ENCODE results near the gene SEMA4D.

SEMA4D gene

GRCh38 chr9:89383721-89384300 is 114.1 kb downstream of the SEMA4D start:
- Histone ChIP-seq H3K4me2 (ENCODE audit: low read length) (no peak overlapping the region), H4K20me1 (ENCODE audit: insufficient read depth, low read length) (no peaks in the 10 kb centered on the region), H3K4me1 (ENCODE audit: insufficient read depth, low read length, severe bottlenecking) (no peaks in the 10 kb centered on the region), H3K79me2 (ENCODE audit: insufficient read depth, low read length) (no peaks in the 10 kb centered on the region), H3K4me3 (ENCODE audit: low read depth, low read length, poor library complexity, severe bottlenecking) (no peak overlapping the region), H3F3A (ENCODE audit: insufficient read depth, low read length) (no peaks in the 10 kb centered on the region), H3K36me3 (ENCODE audit: insufficient read depth, low read length) (no peaks in the 10 kb centered on the region), H3K9me2 (ENCODE audit: low read depth, low read length) (no peaks in the 10 kb centered on the region), H3K9me3 (ENCODE audit: low read length) (no peaks in the 10 kb centered on the region), H3K27ac (ENCODE audit: low read depth, low read length, poor library complexity, severe bottlenecking) (no peak overlapping the region), H3K9ac (ENCODE audit: low read length) (no peak overlapping the region), H2AFZ (ENCODE audit: low read length) (no peak overlapping the region), H3K27me3 (ENCODE audit: insufficient read depth, low read length) (no peaks in the 10 kb centered on the region)
- TF ChIP-seq, protein P1, sequence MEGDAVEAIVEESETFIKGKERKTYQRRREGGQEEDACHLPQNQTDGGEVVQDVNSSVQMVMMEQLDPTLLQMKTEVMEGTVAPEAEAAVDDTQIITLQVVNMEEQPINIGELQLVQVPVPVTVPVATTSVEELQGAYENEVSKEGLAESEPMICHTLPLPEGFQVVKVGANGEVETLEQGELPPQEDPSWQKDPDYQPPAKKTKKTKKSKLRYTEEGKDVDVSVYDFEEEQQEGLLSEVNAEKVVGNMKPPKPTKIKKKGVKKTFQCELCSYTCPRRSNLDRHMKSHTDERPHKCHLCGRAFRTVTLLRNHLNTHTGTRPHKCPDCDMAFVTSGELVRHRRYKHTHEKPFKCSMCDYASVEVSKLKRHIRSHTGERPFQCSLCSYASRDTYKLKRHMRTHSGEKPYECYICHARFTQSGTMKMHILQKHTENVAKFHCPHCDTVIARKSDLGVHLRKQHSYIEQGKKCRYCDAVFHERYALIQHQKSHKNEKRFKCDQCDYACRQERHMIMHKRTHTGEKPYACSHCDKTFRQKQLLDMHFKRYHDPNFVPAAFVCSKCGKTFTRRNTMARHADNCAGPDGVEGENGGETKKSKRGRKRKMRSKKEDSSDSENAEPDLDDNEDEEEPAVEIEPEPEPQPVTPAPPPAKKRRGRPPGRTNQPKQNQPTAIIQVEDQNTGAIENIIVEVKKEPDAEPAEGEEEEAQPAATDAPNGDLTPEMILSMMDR (IDR thresholded peaks at IDR 0.05; ENCODE audit: low read length), result no peak
- no peak for TF ChIP-seq EZH2 (IDR thresholded peaks at IDR 0.05; ENCODE audit: borderline replicate concordance, low read length)

DNA sequence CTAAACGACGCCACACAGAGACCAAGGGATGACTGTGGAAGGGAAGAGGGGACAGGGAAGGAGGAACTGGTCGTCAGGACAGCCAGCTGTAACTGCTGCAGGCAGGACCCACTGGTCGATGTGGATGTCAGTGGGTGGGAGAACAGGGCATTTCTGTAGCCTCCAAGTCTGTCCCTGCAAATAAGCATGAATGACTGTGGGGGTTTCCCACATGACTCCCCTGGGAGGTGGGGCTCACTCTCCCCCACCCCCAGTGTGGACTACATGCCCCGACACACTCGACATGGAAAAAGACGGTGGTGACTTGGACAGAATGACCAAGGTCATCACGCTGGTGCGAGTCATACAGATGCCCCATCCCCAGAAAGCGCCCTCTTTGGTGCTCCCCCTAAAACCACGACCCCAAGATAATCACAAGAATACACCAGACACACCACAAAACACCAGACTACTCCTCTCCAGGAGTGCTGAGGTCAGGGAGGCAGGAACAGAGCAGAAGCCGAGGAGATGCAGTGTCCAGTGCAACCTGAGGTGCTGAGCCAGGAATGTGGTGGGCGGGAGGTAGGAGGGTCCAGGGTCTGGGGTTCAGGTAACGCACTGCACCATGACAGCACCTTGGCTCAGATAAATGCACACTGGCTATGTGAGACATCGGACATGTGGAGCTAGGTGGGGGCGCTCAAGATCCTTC is 114.7 kb downstream of the SEMA4D start:
- no peaks in the 10 kb centered on the region for H3K36me3 ChIP-seq (ENCODE audit: insufficient read depth, low read length)
- no peak overlapping the region for H3K4me2 ChIP-seq (ENCODE audit: low read length)
- no peaks in the 10 kb centered on the region for H3K27me3 ChIP-seq (ENCODE audit: insufficient read depth, low read length)
- no peak overlapping the region for H3K9ac ChIP-seq (ENCODE audit: low read length)
- TF ChIP-seq, protein P1 (IDR thresholded peaks at IDR 0.05; ENCODE audit: low read length), result no peak
- TF ChIP-seq EZH2 (IDR thresholded peaks at IDR 0.05; ENCODE audit: borderline replicate concordance, low read length), result no peak
- no peaks in the 10 kb centered on the region for H3K79me2 ChIP-seq (ENCODE audit: insufficient read depth, low read length)
- no peaks in the 10 kb centered on the region for H3K9me2 ChIP-seq (ENCODE audit: low read depth, low read length)
- no peak overlapping the region for H2AFZ ChIP-seq (ENCODE audit: low read length)
- H3K27ac ChIP-seq (ENCODE audit: low read depth, low read length, poor library complexity, severe bottlenecking), result no peak overlapping the region
- no peaks in the 10 kb centered on the region for H4K20me1 ChIP-seq (ENCODE audit: insufficient read depth, low read length)
- no peaks in the 10 kb centered on the region for H3K4me1 ChIP-seq (ENCODE audit: insufficient read depth, low read length, severe bottlenecking)
- no peaks in the 10 kb centered on the region for H3F3A ChIP-seq (ENCODE audit: insufficient read depth, low read length)
- no peak overlapping the region for H3K4me3 ChIP-seq (ENCODE audit: low read depth, low read length, poor library complexity, severe bottlenecking)
- H3K9me3 ChIP-seq (ENCODE audit: low read length), result no peaks in the 10 kb centered on the region

DNA sequence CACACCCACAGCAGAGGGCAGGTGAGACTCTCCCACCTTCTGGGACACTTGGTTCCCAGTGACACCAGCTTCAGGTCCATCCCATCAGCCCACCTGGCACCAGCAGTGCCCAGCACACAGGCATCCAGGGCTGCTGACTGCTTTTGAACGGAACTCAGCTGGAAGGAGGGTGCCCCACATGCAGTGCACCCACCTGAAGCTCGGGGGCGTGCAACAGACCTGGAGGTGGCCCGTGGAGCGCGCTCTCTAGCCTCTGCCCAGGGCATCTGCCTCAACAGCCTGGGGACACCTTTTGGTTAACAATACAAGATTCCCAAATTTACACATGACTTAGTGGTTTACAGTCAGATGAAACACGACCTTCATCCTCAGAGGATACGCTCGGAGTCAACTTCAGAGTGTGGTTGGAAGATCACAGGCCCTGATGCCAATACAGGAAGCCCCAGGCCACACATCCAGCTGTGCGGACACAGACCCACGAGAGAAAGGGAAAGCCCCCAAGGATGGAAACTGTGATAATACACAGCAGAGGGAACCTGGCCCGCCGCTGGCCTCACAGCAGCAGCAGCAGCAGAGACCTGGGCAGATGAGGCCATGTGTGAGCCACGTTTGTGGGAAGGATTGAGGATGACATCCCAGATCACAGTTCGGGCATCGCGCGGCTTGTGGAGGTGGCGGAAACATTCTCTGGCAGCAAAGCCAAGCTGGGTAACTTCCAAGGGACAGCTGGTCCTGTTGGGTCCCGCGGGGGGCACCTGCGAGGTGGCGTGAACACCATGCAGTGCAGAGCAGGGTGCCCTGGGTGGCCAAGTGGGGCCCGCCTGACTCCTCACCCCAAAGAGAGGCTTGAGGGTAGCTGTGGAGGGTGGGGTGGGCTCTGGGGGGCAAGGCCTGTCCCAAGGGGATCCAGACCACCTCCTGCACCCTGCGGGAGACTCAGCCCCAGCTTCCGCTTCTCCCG is 115.6 kb downstream of the SEMA4D start:
- H3K27ac ChIP-seq (ENCODE audit: low read depth, low read length, poor library complexity, severe bottlenecking), result no peak overlapping the region
- no peaks in the 10 kb centered on the region for H3F3A ChIP-seq (ENCODE audit: insufficient read depth, low read length)
- H3K4me1 ChIP-seq (ENCODE audit: insufficient read depth, low read length, severe bottlenecking), result no peaks in the 10 kb centered on the region
- H3K27me3 ChIP-seq (ENCODE audit: insufficient read depth, low read length), result no peaks in the 10 kb centered on the region
- H3K4me2 ChIP-seq (ENCODE audit: low read length), result no peak overlapping the region
- H3K9me2 ChIP-seq (ENCODE audit: low read depth, low read length), result no peaks in the 10 kb centered on the region
- no peak overlapping the region for H3K4me3 ChIP-seq (ENCODE audit: low read depth, low read length, poor library complexity, severe bottlenecking)
- no peaks in the 10 kb centered on the region for H3K79me2 ChIP-seq (ENCODE audit: insufficient read depth, low read length)
- H3K9me3 ChIP-seq (ENCODE audit: low read length), result no peaks in the 10 kb centered on the region
- no peak for TF ChIP-seq EZH2 (IDR thresholded peaks at IDR 0.05; ENCODE audit: borderline replicate concordance, low read length)
- TF ChIP-seq, protein P1 (IDR thresholded peaks at IDR 0.05; ENCODE audit: low read length), result no peak
- H3K36me3 ChIP-seq (ENCODE audit: insufficient read depth, low read length), result no peaks in the 10 kb centered on the region
- H3K9ac ChIP-seq (ENCODE audit: low read length), result no peak overlapping the region
- H4K20me1 ChIP-seq (ENCODE audit: insufficient read depth, low read length), result no peaks in the 10 kb centered on the region
- no peak overlapping the region for H2AFZ ChIP-seq (ENCODE audit: low read length)

Measured in OCI-LY1 (cell line).